ENCODE data around the gene PDHX. TPM values are rescaled to one million over a fixed set of nuclear protein-coding genes. Genes with fewer than 3 reads are reported as not detected.

The PDHX gene
- total and polyA plus RNA-seq, 2 of the 4 experiments (the other 2 are of a cell fraction) = 19.8 to 26.7 TPM

DNA sequence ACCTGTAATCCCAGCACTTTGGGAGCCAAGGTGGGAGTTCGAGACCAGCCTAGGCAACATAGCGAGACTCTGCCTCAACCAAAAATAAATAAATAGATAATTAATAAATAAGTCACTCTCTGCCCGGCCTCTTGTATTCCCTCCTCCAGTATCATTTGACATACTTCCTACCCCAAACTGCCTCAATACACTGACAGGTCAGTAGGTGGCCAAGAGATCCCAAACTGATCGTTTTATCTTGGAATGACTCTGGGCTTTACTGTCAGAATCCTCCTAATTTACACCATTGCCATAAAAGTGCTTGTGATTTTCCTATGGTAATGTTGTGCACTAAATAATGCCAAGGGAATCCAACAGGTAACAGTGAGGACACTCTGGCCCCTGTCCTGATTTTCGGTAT, 94.2 kb downstream of the PDHX start:
- H3K4me2 ChIP-seq (ENCODE audit: low read depth, low read length) = no peak overlapping the region
- peak overlapping the region; percentile 50; the same call in 1 of the 2 replicates for H3K18ac ChIP-seq (ENCODE audit: low read depth, low read length)
- H3K9me1 ChIP-seq (ENCODE audit: insufficient read depth, low read length) = peaks cover 24% of the 10 kb centered on the region
- TF ChIP-seq RCOR1 (IDR thresholded peaks at IDR 0.05; ENCODE audit: insufficient replicate concordance, low read length) (no peak), CHD1 (IDR thresholded peaks at IDR 0.05; ENCODE audit: low read depth, low read length) (no peak), RFX5 (IDR thresholded peaks at IDR 0.05; ENCODE audit: low read depth, low read length) (no peak), MAZ (IDR thresholded peaks at IDR 0.05; ENCODE audit: borderline replicate concordance, low read depth, low read length) (no peak), USF2 (IDR thresholded peaks at IDR 0.05; ENCODE audit: low read depth, low read length) (no peak), MAFK (IDR thresholded peaks at IDR 0.05; ENCODE audit: low read depth, low read length) (no peak), FOS (IDR thresholded peaks at IDR 0.05; ENCODE audit: low read depth, low read length) (no peak), CEBPB (IDR thresholded peaks at IDR 0.05; ENCODE audit: low read depth, low read length) (no peak), MXI1 (IDR thresholded peaks at IDR 0.05; ENCODE audit: borderline replicate concordance, low read depth, low read length) (no peak), POLR2A (IDR thresholded peaks at IDR 0.05; ENCODE audit: low read depth, low read length) (no peak), SMC3 (IDR thresholded peaks at IDR 0.05; ENCODE audit: low read depth, low read length) (no peak), NFE2L2 (IDR thresholded peaks at IDR 0.05; ENCODE audit: low read depth, low read length) (no peak), BHLHE40 (IDR thresholded peaks at IDR 0.05; ENCODE audit: low read depth, low read length) (no peak), RAD21 (IDR thresholded peaks at IDR 0.05; ENCODE audit: low read length) (no peak)
- TF ChIP-seq, protein P1, sequence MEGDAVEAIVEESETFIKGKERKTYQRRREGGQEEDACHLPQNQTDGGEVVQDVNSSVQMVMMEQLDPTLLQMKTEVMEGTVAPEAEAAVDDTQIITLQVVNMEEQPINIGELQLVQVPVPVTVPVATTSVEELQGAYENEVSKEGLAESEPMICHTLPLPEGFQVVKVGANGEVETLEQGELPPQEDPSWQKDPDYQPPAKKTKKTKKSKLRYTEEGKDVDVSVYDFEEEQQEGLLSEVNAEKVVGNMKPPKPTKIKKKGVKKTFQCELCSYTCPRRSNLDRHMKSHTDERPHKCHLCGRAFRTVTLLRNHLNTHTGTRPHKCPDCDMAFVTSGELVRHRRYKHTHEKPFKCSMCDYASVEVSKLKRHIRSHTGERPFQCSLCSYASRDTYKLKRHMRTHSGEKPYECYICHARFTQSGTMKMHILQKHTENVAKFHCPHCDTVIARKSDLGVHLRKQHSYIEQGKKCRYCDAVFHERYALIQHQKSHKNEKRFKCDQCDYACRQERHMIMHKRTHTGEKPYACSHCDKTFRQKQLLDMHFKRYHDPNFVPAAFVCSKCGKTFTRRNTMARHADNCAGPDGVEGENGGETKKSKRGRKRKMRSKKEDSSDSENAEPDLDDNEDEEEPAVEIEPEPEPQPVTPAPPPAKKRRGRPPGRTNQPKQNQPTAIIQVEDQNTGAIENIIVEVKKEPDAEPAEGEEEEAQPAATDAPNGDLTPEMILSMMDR (conservative IDR thresholded peaks at IDR 0.05; ENCODE audit: low read depth, low read length) = no peak
- TF ChIP-seq, protein P2, sequence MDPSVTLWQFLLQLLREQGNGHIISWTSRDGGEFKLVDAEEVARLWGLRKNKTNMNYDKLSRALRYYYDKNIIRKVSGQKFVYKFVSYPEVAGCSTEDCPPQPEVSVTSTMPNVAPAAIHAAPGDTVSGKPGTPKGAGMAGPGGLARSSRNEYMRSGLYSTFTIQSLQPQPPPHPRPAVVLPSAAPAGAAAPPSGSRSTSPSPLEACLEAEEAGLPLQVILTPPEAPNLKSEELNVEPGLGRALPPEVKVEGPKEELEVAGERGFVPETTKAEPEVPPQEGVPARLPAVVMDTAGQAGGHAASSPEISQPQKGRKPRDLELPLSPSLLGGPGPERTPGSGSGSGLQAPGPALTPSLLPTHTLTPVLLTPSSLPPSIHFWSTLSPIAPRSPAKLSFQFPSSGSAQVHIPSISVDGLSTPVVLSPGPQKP (IDR thresholded peaks at IDR 0.05; ENCODE audit: borderline replicate concordance, low read depth, low read length) = no peak
- H3K36me3 ChIP-seq (ENCODE audit: control insufficient read depth, insufficient read depth, low read length) = no peaks in the 10 kb centered on the region
- in situ Hi-C loops (cut with MboI; ENCODE audit: low sequenced_read_pairs) = no loop called here
- WGBS, 2 experiments (ENCODE audit: extremely low coverage in 2 of 2, insufficient read length in 1 of 2) = 60% methylated on average over 1 of the region's 5 CpGs; no CpG with 5 or more reads in 1 of the 2 experiments
- BruUV-seq (replicated peaks) = no TSS peak
- H2AFZ ChIP-seq (replicated peaks; ENCODE audit: low read length, poor library complexity) = no peak overlapping the region
- ChIA-PET POLR2A (ENCODE audit: unreplicated experiment) (interaction anchor here (1.0 kb wide), 1 partner anchor 128 kb away, joined by 4 read pairs; the partner anchor contains the start of gene CD44), CTCF (no interaction called here)
- H3K27me3 ChIP-seq (ENCODE audit: control insufficient read depth, insufficient read depth, low read length) = no peaks in the 10 kb centered on the region
- peak overlapping the region; percentile 31; the same call in 1 of the 2 replicates for H4K91ac ChIP-seq (ENCODE audit: insufficient read depth, low read depth, low read length)
- H3K79me1 ChIP-seq (ENCODE audit: low read depth in 1 of 2, low read length in 2 of 2) = peaks cover 8 to 37% of the 10 kb centered on the region in 2 experiments; a peak in 2 of 4 replicates
- H4K20me1 ChIP-seq (ENCODE audit: insufficient read depth, low read length) = no peaks in the 10 kb centered on the region
- H2BK20ac ChIP-seq (ENCODE audit: low read depth, low read length) = peak overlapping the region; percentile 73
- peak overlapping the region; percentile 58 for H3K14ac ChIP-seq (replicated peaks; ENCODE audit: low read depth, low read length)
- no peak overlapping the region for H3K56ac ChIP-seq (ENCODE audit: extremely low read depth, insufficient read depth, low read length)
- DNase-seq = no peak
- peak overlapping the region in 1 of 2 experiments; percentile 28; a peak in 1 of 4 replicates for H4K8ac ChIP-seq (ENCODE audit: low read depth in 2 of 2, low read length in 2 of 2)
- peaks cover 30% of the 10 kb centered on the region for H3K4me1 ChIP-seq (ENCODE audit: control insufficient read depth, insufficient read depth, low read length)
- no peak overlapping the region for H3K4me3 ChIP-seq (ENCODE audit: insufficient read depth, low read depth, low read length)
- intact Hi-C loops (cut with micrococcal nuclease) = loop anchor here (5.0 kb wide), 2 partner anchors 72 to 132 kb away; no protein-coding TSS in a partner anchor
- no peak overlapping the region for H2AK9ac ChIP-seq (replicated peaks; ENCODE audit: low read depth, low read length, poor library complexity)
- H4K5ac ChIP-seq (ENCODE audit: low read depth, low read length) = peak overlapping the region; percentile 22; the same call in 1 of the 2 replicates
- dilution Hi-C loops (cut with HindIII; ENCODE audit: low sequenced_read_pairs, unreplicated experiment) = no loop called here
- peak overlapping the region; percentile 68 for H3K4ac ChIP-seq (ENCODE audit: low read depth, low read length)
- ATAC-seq (ENCODE audit: low read depth) = no peak
- peak overlapping the region; percentile 38 for H2BK5ac ChIP-seq (ENCODE audit: low read depth, low read length, poor library complexity, severe bottlenecking)
- no peak overlapping the region; the same call in 1 of the 2 replicates for H3K23ac ChIP-seq (ENCODE audit: low read depth, low read length)
- no peak overlapping the region for H3K9ac ChIP-seq (ENCODE audit: low read depth, low read length)
- H2BK15ac ChIP-seq (ENCODE audit: low read depth, low read length) = peak overlapping the region; percentile 62; the same call in 1 of the 3 replicates
- no peak overlapping the region for H3K27ac ChIP-seq (ENCODE audit: insufficient read depth, low read length)
- H2AK5ac ChIP-seq (ENCODE audit: low read depth, low read length) = peak overlapping the region; percentile 54; the same call in 1 of the 2 replicates
- peak overlapping the region; percentile 72 for H2BK120ac ChIP-seq (ENCODE audit: low read depth, low read length)
- no peaks in the 10 kb centered on the region for H3K9me3 ChIP-seq (ENCODE audit: control insufficient read depth, insufficient read depth, low read length)
